Smooth muscle cell (in vitro differentiated cells): ENCODE measurements around the gene TUBG1. TPM values are rescaled to one million over a fixed set of nuclear protein-coding genes. Genes with fewer than 3 reads are reported as not detected.

Source experiments
- DNase-seq: peaks from one replicate; lab custom pipeline; 2025; ENCODE audit not compliant: unreplicated experiment; lab: John Stamatoyannopoulos, UW
- H2AFZ ChIP-seq: fragments of 200-600 bp; sonication (generic); 2 replicates; pipeline ENCODE4 v1.6.0; 2016; ENCODE audit warnings: antibody characterized with exemption, low read depth, mild to moderate bottlenecking
- H3F3A ChIP-seq: fragments of 200-600 bp; sonication (generic); 2 replicates; pipeline ENCODE4 v1.6.0; 2017; ENCODE audit warnings: antibody characterized with exemption, low read depth
- H3K27ac ChIP-seq: fragments of 200-600 bp; sonication (generic); 2 replicates; pipeline ENCODE4 v1.5.1; 2016; ENCODE audit warnings: low read depth, mild to moderate bottlenecking
- H3K27me3 ChIP-seq: fragments of 200-600 bp; sonication (generic); 2 replicates; pipeline ENCODE4 v1.6.1; 2016; ENCODE audit warnings: low read depth, mild to moderate bottlenecking
- H3K36me3 ChIP-seq: fragments of 200-600 bp; sonication (generic); 2 replicates; pipeline ENCODE4 v1.5.1; 2016; ENCODE audit warnings: low read depth
- H3K4me1 ChIP-seq: fragments of 200-600 bp; sonication (generic); 2 replicates; pipeline ENCODE4 v1.5.1; 2016; ENCODE audit warnings: low read depth
- H3K4me2 ChIP-seq: fragments of 200-600 bp; sonication (generic); 2 replicates; pipeline ENCODE4 v1.6.0; 2016; ENCODE audit warnings: mild to moderate bottlenecking
- H3K4me3 ChIP-seq: fragments of 200-600 bp; sonication (generic); 2 replicates; pipeline ENCODE4 v1.5.1; 2016; ENCODE audit warnings: mild to moderate bottlenecking
- H3K79me2 ChIP-seq: fragments of 200-600 bp; sonication (generic); 2 replicates; pipeline ENCODE4 v1.6.0; 2016; ENCODE audit warnings: low read depth, mild to moderate bottlenecking
- H3K9ac ChIP-seq: fragments of 200-600 bp; sonication (generic); 2 replicates; pipeline ENCODE4 v1.6.0; 2016; ENCODE audit warnings: low read depth
- H3K9me3 ChIP-seq: fragments of 200-600 bp; sonication (generic); replicated peaks from 2 replicates; pipeline ENCODE4 v1.5.1; 2016; ENCODE audit warnings: low read depth
- H4K20me1 ChIP-seq: fragments of 200-600 bp; sonication (generic); 2 replicates; pipeline ENCODE4 v1.6.0; 2016; ENCODE audit warnings: low read depth
- WGBS: methylation state at CpG from one replicate; pipeline ENCODE4 v1.1.7; 2016; ENCODE audit warnings: low lambda C conversion rate; 5-methylcytosine and 5-hydroxymethylcytosine counted together
- polyA plus RNA-seq: library from polyadenylated mRNA; unstranded; fragments of >200 nt; fragmentation: Nextera tagmentation; extraction: Ambion mirVana; gene quantifications from 2 replicates; pipeline ENCODE4 v1.2.1, GENCODE V29; 2016
- total RNA-seq: library from RNA; depleted of rRNA; stranded (reverse); fragments of >200 nt; gene quantifications from 2 replicates; pipeline ENCODE4 v1.2.3, GENCODE V29; 2014
- TF ChIP-seq, protein P1 (sequence below): fragments of 200-600 bp; sonication (generic); IDR thresholded peaks from 2 replicates; pipeline ENCODE4 v1.5.1; 2017; ENCODE audit warnings: borderline replicate concordance, mild to moderate bottlenecking, antibody characterized with exemption; ENCODE audit not compliant: insufficient read depth, poor library complexity, severe bottlenecking

The TUBG1 gene
- total and polyA plus RNA-seq, 2 experiments from 2014 or later = 38.7 to 102 TPM

- peaks cover 9% of the 10 kb centered on the region for H3K79me2 ChIP-seq
- WGBS = 1% methylated on average over 20 of the region's 20 CpGs
- TF ChIP-seq, protein P1, sequence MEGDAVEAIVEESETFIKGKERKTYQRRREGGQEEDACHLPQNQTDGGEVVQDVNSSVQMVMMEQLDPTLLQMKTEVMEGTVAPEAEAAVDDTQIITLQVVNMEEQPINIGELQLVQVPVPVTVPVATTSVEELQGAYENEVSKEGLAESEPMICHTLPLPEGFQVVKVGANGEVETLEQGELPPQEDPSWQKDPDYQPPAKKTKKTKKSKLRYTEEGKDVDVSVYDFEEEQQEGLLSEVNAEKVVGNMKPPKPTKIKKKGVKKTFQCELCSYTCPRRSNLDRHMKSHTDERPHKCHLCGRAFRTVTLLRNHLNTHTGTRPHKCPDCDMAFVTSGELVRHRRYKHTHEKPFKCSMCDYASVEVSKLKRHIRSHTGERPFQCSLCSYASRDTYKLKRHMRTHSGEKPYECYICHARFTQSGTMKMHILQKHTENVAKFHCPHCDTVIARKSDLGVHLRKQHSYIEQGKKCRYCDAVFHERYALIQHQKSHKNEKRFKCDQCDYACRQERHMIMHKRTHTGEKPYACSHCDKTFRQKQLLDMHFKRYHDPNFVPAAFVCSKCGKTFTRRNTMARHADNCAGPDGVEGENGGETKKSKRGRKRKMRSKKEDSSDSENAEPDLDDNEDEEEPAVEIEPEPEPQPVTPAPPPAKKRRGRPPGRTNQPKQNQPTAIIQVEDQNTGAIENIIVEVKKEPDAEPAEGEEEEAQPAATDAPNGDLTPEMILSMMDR = peak; percentile 64
These were observed 31.1 kb upstream of the TUBG1 start for GRCh38 chr17:42578282-42578869.

DNA sequence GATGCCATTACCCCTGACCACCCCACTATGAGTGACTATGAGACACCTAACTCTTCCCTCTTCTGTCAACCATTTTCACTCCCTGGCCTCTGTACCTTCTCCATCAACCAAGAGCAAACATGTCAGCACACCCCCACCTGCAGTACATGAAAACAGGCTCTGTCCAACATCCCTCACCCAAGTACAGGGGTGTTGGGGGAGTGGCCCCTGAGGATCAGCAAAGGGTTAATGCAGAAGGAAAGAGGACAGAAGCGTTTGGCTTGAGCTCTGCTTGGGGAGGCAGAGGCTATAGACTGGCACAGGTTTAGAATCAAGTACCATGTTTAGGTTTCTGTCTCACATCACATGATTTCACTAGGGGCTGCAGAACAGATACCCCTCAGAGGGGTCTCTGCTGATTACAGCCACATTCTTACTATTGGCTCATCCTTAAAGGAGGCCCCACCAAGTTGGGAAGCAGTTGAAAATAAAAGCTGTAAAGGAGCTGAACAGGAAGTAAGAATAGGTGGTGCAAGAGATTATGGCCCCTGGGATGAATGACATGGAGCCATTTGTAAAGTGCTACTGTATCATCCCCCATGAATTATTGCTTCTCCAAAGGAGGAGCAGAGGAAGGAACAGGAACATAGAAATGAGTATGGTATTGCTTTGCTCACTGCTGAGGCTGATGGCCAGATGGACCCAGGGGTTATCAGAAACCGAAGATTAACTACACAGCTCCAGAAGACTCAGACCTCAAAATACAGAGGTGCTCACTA lies 29.5 kb upstream of the TUBG1 start:
- H3K79me2 ChIP-seq = peaks cover 9% of the 10 kb centered on the region
- H3K27ac ChIP-seq = no peak overlapping the region
- no peaks in the 10 kb centered on the region for H3K9me3 ChIP-seq
- no peak overlapping the region for H3K9ac ChIP-seq
- H3K4me1 ChIP-seq = peaks cover 12% of the 10 kb centered on the region
- no peak for DNase-seq
- TF ChIP-seq, protein P1 = no peak
- H3K27me3 ChIP-seq = no peaks in the 10 kb centered on the region
- no peaks in the 10 kb centered on the region for H3K36me3 ChIP-seq
- WGBS = 75% methylated on average over 2 of the region's 2 CpGs
- no peak overlapping the region for H2AFZ ChIP-seq
- H3K4me2 ChIP-seq = no peak overlapping the region
- peaks cover 3% of the 10 kb centered on the region for H4K20me1 ChIP-seq
- H3K4me3 ChIP-seq = no peak overlapping the region
- H3F3A ChIP-seq = peaks cover 14% of the 10 kb centered on the region

More at GRCh38 chr17:42578282-42578869, 31.1 kb upstream of the TUBG1 start:
- peak overlapping the region; percentile 91 for H3K4me2 ChIP-seq
- peaks cover 3% of the 10 kb centered on the region for H4K20me1 ChIP-seq
- H3K27me3 ChIP-seq = no peaks in the 10 kb centered on the region
- peak; percentile 16 for DNase-seq
- peaks cover 16% of the 10 kb centered on the region for H3F3A ChIP-seq
- peak overlapping the region; percentile 40 for H2AFZ ChIP-seq
- H3K9me3 ChIP-seq = no peaks in the 10 kb centered on the region
- peak overlapping the region; percentile 57 for H3K9ac ChIP-seq
- no peaks in the 10 kb centered on the region for H3K36me3 ChIP-seq
- peak overlapping the region; percentile 64 for H3K27ac ChIP-seq
- peak overlapping the region; percentile 79 for H3K4me3 ChIP-seq
- peaks cover 12% of the 10 kb centered on the region for H3K4me1 ChIP-seq

- H3K4me2 ChIP-seq = no peak overlapping the region
- H3K27ac ChIP-seq = no peak overlapping the region
- no peak overlapping the region for H3K9ac ChIP-seq
- no peaks in the 10 kb centered on the region for H3K27me3 ChIP-seq
- no peaks in the 10 kb centered on the region for H3K36me3 ChIP-seq
- H3K4me3 ChIP-seq = no peak overlapping the region
- H2AFZ ChIP-seq = no peak overlapping the region
- TF ChIP-seq, protein P1 = no peak
- peaks cover 7% of the 10 kb centered on the region for H3F3A ChIP-seq
- no peaks in the 10 kb centered on the region for H3K9me3 ChIP-seq
- 98% methylated on average over 10 of the region's 10 CpGs for WGBS
- no peak for DNase-seq
- peaks cover 3% of the 10 kb centered on the region for H4K20me1 ChIP-seq
- H3K79me2 ChIP-seq = peaks cover 4% of the 10 kb centered on the region
- peaks cover 7% of the 10 kb centered on the region for H3K4me1 ChIP-seq
These were observed 27.7 kb upstream of the TUBG1 start for GRCh38 chr17:42581744-42582270.
